T-helper 1 cell treated with Interleukin-12 subunit alpha and Interleukin-12 subunit beta and Interleukin-4 antibody, amounts not matched to agents 30 ng/mL and 1 ng/mL, for 36 hours (primary cell): ENCODE data around the gene HDAC9. TPM values are rescaled to one million over a fixed set of nuclear protein-coding genes. Genes with fewer than 3 reads are reported as not detected.

Experiments
- intact Hi-C: fragments of 100-400 bp; cut with micrococcal nuclease; formaldehyde crosslinking; loops from one replicate; pipeline ENCODE4 v1.15.1; 2024
- total RNA-seq: library from RNA; stranded (reverse); gene quantifications from 2 replicates; pipeline ENCODE4 v1.2.3, GENCODE V29; 2022

Gene HDAC9
- total RNA-seq, 1 donor from 2014 or later = 0.71 TPM

DNA sequence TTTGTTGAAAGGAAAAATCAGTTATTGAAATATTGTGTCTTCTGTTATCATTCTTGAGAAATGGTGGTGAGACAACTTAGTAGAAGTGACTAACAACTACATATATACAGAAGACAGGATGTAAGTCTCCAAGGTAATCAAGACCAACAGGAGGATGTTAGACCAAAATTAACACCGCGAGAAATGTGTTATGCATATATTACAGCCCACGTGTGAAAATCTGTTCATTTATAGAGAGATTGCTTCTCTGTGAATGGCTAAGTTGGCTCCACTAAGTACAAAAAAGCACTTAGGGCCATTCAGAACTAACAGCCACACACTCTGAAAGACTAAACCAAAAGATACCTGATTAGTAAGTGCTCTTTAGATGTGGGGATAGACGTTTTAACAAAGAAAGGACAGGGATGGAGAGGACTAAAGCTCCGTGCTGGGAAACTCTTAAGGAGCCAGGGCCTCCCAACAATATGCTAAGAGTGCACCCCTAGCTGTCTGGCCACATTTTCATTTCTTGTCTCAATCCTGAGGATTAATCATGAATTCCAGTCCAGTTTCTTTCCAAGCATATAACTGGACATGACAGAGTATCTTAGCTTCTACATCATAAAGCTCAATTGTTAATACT is 26.5 kb downstream of the HDAC9 start:
- intact Hi-C loops = no loop called here

DNA sequence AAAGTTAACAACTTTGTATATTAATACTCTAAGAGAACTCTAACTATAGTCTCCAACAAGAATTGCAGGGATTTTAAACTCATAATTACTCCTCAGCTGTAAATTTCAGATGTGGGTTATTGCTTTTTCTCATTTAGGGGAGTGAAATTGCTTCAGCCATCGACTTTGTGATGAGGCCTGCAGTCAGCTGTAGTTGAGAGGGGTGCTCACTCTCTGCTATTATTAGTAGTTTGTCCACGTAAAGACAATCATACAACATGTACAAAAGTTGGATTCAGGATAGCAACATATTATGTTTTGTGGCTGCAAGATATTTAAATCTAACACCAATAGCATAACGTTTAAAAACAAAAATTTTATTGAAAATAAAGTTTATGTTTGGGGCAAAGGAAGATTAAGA is 28.7 kb downstream of the HDAC9 start:
- intact Hi-C loops = no loop called here

- intact Hi-C loops = no loop called here
These were observed 30.9 kb downstream of the HDAC9 start for GRCh38 chr7:18526368-18526878.

DNA sequence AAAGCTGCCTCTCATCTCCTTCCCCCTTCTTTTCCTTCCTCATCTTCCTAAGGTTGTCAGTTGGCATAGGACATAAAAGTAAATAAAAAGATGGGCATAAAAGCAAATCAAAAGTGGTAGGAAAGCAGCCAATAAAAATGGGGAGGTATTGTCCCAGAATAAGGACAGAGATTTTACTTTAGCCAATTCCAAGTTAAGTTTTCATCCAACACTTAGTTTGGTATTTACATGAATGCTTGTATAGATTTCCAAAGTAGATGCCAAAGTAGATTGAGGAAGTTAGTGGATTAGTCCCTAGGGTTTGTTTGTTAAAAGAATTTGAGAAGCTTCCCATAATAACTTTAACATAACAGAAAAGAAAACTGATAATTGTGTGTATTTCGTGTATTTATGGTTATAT is 33.7 kb downstream of the HDAC9 start:
- intact Hi-C loops = no loop called here

DNA sequence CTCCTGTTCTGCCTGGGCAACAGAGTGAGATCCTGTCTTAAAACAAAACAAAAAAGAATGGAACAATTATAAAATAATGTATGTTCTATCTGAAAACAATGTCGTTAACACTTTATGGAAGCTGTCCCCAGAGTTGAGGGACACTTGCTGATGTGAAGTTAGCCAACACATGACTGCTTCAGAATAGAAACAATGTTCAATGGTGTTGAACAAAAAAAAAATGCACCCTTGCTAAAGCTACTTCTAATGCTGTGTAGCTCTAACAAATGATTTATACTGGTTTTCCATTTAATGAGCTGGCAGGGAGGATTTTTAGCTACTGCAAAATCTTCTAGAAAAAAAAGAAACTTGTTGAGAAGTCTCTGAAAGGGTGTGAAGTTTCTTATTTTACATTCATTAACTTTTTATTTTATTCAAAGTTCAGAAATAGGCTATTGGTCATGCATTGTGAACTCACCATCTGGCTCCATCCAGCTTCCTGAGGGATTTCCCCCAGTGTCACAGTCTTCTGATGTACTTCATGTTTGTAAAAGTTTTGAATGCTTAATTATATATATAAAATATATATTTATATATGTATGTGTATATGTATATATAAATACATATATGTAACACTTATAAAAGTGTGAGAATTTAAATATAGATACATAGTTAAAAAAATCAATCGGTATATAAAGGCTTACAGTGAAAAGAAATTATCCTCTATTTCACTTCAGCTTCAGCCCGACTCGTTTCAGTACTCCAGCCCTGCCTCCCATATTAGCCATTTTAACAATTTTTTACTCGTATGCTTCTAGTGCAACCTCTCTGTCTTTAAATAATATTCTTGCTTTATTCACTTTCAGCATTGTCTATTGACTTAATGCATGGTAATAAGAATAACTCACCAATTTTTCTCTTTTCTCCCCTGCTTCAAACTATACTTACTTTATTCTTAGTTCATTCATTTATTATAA is 35.0 kb downstream of the HDAC9 start:
- intact Hi-C loops = no loop called here

DNA sequence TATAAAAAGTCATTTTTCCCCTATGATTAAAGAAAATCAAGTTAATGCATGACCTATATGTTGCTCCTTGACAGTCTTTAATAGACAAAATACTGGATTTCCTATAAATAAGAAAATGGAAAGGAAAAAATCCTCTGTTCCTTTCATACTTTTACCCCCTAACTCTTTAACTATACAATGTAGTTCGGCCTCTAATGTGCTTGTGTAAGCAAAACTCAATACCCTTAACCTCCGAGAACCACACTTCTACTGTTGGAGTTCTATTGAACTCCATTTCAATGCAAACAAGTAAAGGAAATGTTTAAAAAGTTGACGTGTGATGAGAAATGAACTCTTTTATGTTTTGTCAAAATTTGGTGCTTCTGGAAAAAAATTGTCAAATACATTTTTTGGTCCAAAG is 36.0 kb downstream of the HDAC9 start:
- intact Hi-C loops = no loop called here

GRCh38 chr7:18532813-18533212 is 37.3 kb downstream of the HDAC9 start:
- intact Hi-C loops = no loop called here

GRCh38 chr7:18534481-18534880 is 38.9 kb downstream of the HDAC9 start:
- intact Hi-C loops = no loop called here

- intact Hi-C loops = no loop called here
These were observed 40.4 kb downstream of the HDAC9 start for GRCh38 chr7:18535810-18536415.

DNA sequence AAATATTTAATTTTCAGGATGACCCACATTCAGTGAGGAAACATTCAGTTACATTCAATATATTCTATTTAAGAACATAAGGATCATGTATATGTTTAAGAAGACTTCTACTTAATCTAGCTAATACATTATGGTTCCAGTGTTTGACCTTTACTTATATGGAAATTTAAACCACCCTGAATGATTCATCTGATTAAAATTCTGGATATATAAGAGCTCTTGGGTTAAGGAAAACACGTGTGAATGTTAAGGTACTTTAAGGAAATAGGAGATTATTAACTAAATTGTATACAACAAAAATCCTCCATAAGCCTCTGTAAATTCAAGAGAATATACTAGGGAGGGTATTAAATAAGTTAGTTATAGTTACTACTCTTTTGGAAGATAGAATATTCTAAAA is 40.9 kb downstream of the HDAC9 start:
- intact Hi-C loops = no loop called here

DNA sequence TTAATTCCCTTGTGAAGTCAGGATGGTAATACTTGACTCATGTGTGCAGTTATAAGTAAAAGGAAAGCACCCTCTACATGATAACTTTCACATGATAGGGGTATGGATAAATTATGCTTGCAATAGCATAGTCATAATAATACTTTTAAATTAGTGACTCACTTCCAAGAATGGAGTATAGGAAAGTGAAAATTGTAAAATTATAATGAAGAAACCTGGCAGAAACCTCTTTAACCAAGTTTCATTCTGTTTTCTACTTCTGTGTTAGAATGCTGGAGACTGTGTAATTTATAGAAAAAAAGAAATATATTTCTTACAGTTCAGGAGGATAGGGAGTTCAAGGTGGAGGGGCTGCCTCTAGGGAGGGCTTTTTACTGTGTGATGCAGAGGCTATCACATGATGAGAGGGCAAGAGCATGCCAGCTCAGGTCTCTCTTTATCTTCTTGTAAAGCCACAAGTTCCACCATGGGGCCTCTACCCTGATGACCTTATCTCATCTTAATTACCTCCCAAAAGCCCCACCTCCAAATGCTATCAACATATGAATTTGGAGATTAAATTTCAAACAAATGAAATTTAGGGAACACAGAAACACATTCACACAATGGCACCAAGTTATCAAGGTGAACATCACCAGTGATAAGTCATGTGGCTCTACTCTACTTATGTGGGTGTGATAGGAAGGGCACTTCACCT is 43.2 kb downstream of the HDAC9 start:
- intact Hi-C loops = no loop called here

GRCh38 chr7:18540396-18540795 is 44.8 kb downstream of the HDAC9 start:
- intact Hi-C loops = no loop called here

GRCh38 chr7:18541181-18541870 is 45.8 kb downstream of the HDAC9 start:
- intact Hi-C loops = no loop called here

GRCh38 chr7:18541871-18542212 is 46.3 kb downstream of the HDAC9 start:
- intact Hi-C loops = no loop called here

DNA sequence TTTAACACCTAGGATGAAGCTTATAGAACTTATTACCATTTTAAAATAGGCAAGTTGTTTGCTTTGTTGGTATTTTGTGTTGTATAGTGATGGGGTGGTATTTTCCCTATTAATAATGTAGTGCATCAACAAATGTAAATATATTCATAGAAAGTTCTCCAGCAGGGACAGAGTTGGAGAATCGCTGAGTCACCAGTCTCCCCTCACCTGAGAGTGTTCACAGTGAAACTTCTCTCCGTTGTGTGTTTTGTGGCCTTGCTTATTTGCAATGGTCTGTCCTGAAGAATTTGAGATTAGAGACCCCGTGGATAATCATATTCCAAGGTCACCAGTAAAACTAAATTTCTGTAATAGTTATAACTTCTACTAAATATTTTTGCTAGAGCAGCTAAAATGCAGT is 51.0 kb downstream of the HDAC9 start:
- intact Hi-C loops = no loop called here

GRCh38 chr7:18547509-18548187 is 52.1 kb downstream of the HDAC9 start:
- intact Hi-C loops = no loop called here

- intact Hi-C loops = no loop called here
These were observed 53.0 kb downstream of the HDAC9 start for GRCh38 chr7:18548534-18548933.

DNA sequence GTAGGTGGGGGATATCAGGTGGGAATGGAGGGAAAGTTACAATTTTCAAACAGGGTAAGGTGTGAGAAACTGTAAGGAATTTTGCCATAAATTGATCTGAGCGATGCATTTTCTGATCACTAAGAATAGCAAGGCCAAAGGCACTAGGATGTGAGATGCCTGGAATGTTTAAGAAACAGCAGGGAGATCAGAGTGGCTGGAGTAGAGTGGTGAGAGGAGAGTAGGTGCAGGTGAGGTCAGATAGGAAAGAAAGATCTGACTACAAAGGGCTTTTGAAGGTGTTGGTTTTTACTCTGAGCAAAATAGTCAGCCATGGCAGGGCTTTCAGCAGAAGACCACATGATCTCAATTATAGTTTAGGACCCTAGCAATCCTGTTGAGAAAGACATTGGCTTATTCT is 55.0 kb downstream of the HDAC9 start:
- intact Hi-C loops = no loop called here

- intact Hi-C loops = no loop called here
These were observed 56.9 kb downstream of the HDAC9 start for GRCh38 chr7:18552316-18552916.
